GM13977 (cell line): ENCODE results near the gene LRRC58.

ENCODE experiments used
- DNase-seq: peaks from one replicate; pipeline ENCODE4 v3.0.0; 2012; ENCODE audit warnings: low spot score
- in situ Hi-C: fragments of 300-500 bp; cut with MboI; formaldehyde crosslinking; loops from one replicate; pipeline ENCODE4 v1.12.0; 2022; ENCODE audit warnings: low sequenced_read_pairs, low pct_unique_long_range_greater_than_20kb, mixed read lengths, inconsistent platforms; ENCODE audit not compliant: unreplicated experiment
- TF ChIP-seq, protein P1 (sequence below): IDR thresholded peaks from 2 replicates; pipeline ENCODE4 v1.5.1; 2012; ENCODE audit warnings: mild to moderate bottlenecking, control low read depth; ENCODE audit not compliant: insufficient read depth; ENCODE audit errors: extremely low read depth, missing control alignments

The LRRC58 gene

DNA sequence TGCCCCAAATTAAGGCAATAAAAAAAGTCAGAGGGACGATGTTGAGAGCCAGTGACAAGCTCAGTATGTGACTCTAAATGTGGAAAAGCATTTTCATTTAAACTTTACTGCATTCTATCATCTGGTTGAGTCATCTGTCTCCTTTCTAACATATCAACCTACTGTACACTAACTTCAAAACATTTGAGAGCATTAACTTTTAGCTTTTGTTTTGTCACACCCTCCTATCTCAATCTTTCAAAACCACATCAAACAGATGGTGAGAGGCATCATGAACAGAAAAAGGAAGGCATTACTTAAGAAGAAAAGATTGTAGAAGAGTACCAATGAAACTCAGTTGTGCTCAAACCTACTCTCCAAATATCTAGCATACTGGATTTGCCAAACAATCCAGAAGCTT, 4.8 kb downstream of the LRRC58 start:
- TF ChIP-seq, protein P1, sequence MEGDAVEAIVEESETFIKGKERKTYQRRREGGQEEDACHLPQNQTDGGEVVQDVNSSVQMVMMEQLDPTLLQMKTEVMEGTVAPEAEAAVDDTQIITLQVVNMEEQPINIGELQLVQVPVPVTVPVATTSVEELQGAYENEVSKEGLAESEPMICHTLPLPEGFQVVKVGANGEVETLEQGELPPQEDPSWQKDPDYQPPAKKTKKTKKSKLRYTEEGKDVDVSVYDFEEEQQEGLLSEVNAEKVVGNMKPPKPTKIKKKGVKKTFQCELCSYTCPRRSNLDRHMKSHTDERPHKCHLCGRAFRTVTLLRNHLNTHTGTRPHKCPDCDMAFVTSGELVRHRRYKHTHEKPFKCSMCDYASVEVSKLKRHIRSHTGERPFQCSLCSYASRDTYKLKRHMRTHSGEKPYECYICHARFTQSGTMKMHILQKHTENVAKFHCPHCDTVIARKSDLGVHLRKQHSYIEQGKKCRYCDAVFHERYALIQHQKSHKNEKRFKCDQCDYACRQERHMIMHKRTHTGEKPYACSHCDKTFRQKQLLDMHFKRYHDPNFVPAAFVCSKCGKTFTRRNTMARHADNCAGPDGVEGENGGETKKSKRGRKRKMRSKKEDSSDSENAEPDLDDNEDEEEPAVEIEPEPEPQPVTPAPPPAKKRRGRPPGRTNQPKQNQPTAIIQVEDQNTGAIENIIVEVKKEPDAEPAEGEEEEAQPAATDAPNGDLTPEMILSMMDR, result no peak
- peak; percentile 57 for DNase-seq
- in situ Hi-C loops, result no loop called here

DNA sequence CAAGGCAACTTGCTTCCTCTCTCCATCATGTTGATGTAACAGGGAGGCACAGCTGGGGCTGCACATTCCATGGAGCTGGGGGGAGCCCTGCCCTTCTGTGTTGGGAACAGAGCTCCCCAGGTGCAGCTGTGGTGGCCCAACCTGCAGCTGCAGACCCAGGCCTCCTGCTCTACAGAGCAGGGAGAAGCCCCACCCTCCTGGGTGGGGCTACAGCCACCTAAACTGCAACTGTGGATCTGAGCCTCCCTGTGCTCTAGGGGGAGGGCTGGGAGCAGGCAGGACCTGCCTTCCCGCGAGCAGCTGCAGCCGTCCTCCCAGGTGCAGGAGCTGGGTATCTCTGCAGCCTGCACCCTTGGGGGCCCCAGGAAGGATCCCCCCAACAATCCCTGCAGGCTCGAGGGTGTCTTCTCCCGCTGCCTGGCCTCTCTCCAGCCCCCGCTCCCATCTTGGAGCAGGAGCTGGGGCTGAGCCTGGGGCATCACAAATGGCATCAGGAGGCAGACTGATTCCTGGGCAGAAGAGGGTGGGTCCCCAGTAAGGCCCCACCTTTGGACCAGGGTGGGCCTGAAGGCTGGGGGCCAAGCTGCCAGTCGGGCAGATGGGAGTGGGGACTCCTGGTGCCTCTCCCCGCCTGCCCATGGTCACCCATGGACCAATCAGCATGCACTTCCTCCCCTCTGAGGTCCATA, 7.4 kb downstream of the LRRC58 start:
- DNase-seq, result no peak
- in situ Hi-C loops, result no loop called here
- TF ChIP-seq, protein P1, result no peak

DNA sequence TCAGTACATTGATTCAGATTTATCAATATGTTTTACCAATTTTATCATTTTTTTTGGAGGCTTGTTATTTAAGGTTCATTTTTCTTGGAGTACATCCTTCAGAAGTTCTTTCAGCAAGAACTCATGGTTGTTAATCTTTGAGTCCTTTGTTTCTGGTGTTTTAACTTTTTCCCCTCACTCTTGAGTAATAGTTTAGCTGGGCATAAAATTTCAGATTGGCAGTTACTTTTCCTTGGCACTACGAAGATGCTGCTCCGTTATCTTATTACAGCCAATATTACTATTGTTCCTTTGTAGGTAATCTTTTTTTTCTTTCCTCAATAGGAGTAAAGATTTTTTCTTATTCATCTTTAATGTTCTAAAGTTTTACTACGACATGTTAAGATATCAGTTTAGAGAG, 9.8 kb downstream of the LRRC58 start:
- no peak for DNase-seq
- in situ Hi-C loops, result no loop called here
- TF ChIP-seq, protein P1, result no peak

DNA sequence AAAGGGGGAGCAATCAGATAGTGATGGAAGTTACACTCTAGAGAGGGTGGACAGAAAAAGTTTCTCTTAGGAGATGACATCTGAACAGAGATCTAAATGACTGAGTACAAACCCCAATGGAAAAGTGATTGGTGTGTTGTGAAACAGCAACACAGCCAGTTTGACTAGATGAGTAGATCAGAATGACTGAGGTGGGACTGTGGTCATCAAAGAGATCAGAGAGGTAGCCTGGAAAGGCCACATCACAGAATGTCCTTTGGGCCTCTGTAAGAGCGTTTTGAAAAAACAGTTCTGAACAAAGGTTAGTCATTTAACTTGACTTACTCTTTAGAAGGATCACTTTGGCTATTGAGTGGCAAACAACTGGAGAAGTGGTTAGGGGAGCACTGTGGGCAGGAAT, 10.6 kb downstream of the LRRC58 start:
- TF ChIP-seq, protein P1, result no peak
- DNase-seq, result no peak
- in situ Hi-C loops, result no loop called here

DNA sequence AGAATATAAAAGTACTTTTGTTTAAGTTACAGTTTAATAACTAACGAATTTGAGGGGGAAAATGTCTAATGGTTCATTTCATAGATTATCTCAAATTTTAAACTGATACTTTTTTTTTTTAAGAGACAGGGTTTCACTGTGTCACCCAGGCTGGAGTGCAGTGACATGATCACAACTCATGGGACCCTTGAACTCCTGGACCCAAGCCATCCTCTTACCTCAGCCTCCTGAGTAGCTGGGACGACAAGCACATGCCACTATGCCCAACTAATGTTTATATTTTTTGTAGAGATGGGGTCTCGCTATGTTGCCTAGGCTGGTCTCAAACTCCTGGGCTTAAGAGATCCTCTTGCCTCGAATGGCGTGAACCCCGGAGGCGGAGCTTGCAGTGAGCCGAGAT, 16.5 kb downstream of the LRRC58 start:
- in situ Hi-C loops, result no loop called here
- DNase-seq, result no peak
- TF ChIP-seq, protein P1, result no peak

DNA sequence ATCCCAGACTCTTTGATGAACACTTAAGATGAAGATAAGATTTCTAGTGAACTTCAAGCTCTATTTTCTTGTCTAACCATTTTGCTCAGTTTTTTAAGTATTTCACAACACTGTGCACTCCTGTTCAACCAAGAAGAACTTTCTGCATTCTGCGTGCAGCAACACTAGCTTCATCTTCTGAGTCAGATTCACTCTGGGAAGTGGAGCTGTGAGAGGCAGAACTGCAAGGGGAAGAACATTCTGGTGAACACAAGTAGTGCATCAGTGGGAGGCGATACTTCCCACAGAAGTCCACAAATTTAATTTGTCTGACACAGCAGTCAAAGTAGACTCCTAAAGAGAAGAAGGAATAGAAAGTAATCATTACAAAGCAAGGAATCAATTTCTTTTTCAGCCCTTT, 18.1 kb downstream of the LRRC58 start:
- in situ Hi-C loops, result no loop called here
- DNase-seq, result no peak
- TF ChIP-seq, protein P1, result no peak
